Panc1 (cell line): ENCODE data around the gene SYCE3. TPM values are rescaled to one million over a fixed set of nuclear protein-coding genes. Genes with fewer than 3 reads are reported as not detected.

Experiments
- ATAC-seq: fragments of 200-7000 bp; cut with Tn5 transposase; 2 replicates; pipeline ENCODE4 v1.9.1; 2020; ENCODE audit warnings: mild to moderate bottlenecking, moderate library complexity
- BruUV-seq: library from RNA; stranded (reverse); fragments of 400-500 nt; replicated peaks from 2 replicates; lab custom pipeline; 2021; lab: Mats Ljungman, UMichigan
- CTCF ChIA-PET: fragments of 300-600 bp; sonication (Branson Sonifier 250); formaldehyde crosslinking; loops from one replicate; lab custom pipeline; 2022; ENCODE audit warnings: antibody characterized with exemption; lab: Charles Lee
- POLR2A ChIA-PET: fragments of 300-600 bp; sonication (Branson Sonifier 250); formaldehyde crosslinking; loops from one replicate; lab custom pipeline; 2022; ENCODE audit warnings: antibody characterized with exemption; lab: Charles Lee
- DNase-seq: peaks from one replicate; pipeline ENCODE4 v3.0.0-alpha.2; 2010; ENCODE audit warnings: low read depth, low spot score
- H3K27ac ChIP-seq: 2 replicates; pipeline ENCODE4 v1.5.1; 2011; ENCODE audit warnings: mild to moderate bottlenecking, low read length, inconsistent platforms
- H3K27me3 ChIP-seq: fragments of 200-500 bp; sonication (Bioruptor generic); 2 replicates; pipeline ENCODE4 v1.6.0; 2014; ENCODE audit warnings: low read length, inconsistent platforms; ENCODE audit not compliant: control insufficient read depth, insufficient read depth
- H3K36me3 ChIP-seq: fragments of 200-500 bp; sonication (Bioruptor generic); 2 replicates; pipeline ENCODE4 v1.5.1; 2014; ENCODE audit warnings: inconsistent platforms, mild to moderate bottlenecking, low read length, moderate library complexity; ENCODE audit not compliant: control insufficient read depth, insufficient read depth
- H3K4me1 ChIP-seq: 2 replicates; pipeline ENCODE4 v1.5.1; 2011; ENCODE audit warnings: inconsistent platforms, mild to moderate bottlenecking, low read length, moderate library complexity; ENCODE audit not compliant: control insufficient read depth, insufficient read depth
- H3K4me3 ChIP-seq, 2 experiments: 2 replicates each; pipeline ENCODE4 v1.5.1; 2011 to 2012; ENCODE audit warnings: low read depth in 2 of 2, low read length in 2 of 2, mild to moderate bottlenecking in 2 of 2, inconsistent platforms in 1 of 2, moderate library complexity in 1 of 2
- H3K9me3 ChIP-seq: fragments of 200-500 bp; sonication (Bioruptor generic); 2 replicates; pipeline ENCODE4 v1.5.1; 2014; ENCODE audit warnings: low read depth, mild to moderate bottlenecking, inconsistent platforms, low read length, moderate library complexity; ENCODE audit not compliant: control insufficient read depth, insufficient read depth
- CTCF ChIP-seq: fragments of 450-650 bp; IDR thresholded peaks from 2 replicates; pipeline ENCODE4 v1.5.1; 2017; ENCODE audit warnings: mild to moderate bottlenecking
- POLR2AphosphoS5 ChIP-seq: IDR thresholded peaks from 2 replicates; pipeline ENCODE4 v1.6.1; 2012; ENCODE audit warnings: mild to moderate bottlenecking, low read depth, low read length, moderate library complexity
- REST ChIP-seq, 2 experiments: IDR thresholded peaks; 2 replicates each; pipeline ENCODE4 v1.6.1; 2011 to 2012; ENCODE audit warnings: low read depth in 2 of 2, control low read depth in 1 of 2, low read length in 1 of 2, mild to moderate bottlenecking in 1 of 2, moderate library complexity in 1 of 2; ENCODE audit not compliant: insufficient read depth in 1 of 2
- SIN3A ChIP-seq: IDR thresholded peaks from 2 replicates; pipeline ENCODE4 v1.6.1; 2012; ENCODE audit warnings: low read depth, mild to moderate bottlenecking, low read length, moderate library complexity, borderline replicate concordance; ENCODE audit not compliant: insufficient read depth
- TCF7L2 ChIP-seq: IDR thresholded peaks from 2 replicates; pipeline ENCODE4 v1.6.1; 2011; ENCODE audit warnings: mild to moderate bottlenecking, low read depth, low read length, inconsistent platforms
- in situ Hi-C: cut with HindIII; loops from 2 replicates; pipeline ENCODE4 v1.10.0; 2016; ENCODE audit warnings: low sequenced_read_pairs, low pct_unique_long_range_greater_than_20kb
- intact Hi-C: fragments of 100-400 bp; cut with micrococcal nuclease; formaldehyde crosslinking; loops from one replicate; pipeline ENCODE4 v1.10.0; 2022; ENCODE audit not compliant: unreplicated experiment
- total RNA-seq: library from RNA; stranded (reverse); gene quantifications from one replicate; pipeline ENCODE4 v1.2.1, GENCODE V29; 2021; ENCODE audit not compliant: unreplicated experiment

SYCE3 gene
- total RNA-seq, 1 experiment from 2014 or later = not detected

GRCh38 chr22:50586416-50586815 is 23.7 kb upstream of the SYCE3 start:
- in situ Hi-C loops = no loop called here
- POLR2A ChIA-PET = no interaction called here
- Histone ChIP-seq H3K4me3 (no peak overlapping the region), H3K27ac (no peak overlapping the region), H3K4me1 (no peaks in the 10 kb centered on the region), H3K27me3 (no peaks in the 10 kb centered on the region), H3K36me3 (no peaks in the 10 kb centered on the region), H3K9me3 (no peaks in the 10 kb centered on the region)
- ATAC-seq (no peak), DNase-seq (no peak)
- CTCF ChIA-PET = no interaction called here
- intact Hi-C loops = no loop called here
- no TSS peak for BruUV-seq
- no peak for TF ChIP-seq SIN3A
- TF ChIP-seq REST (IDR thresholded peaks at IDR 0.05; ENCODE audit: insufficient read depth in 1 of 2, low read depth in 2 of 2, low read length in 1 of 2) = no peak
- no peak for TF ChIP-seq TCF7L2
- no peak for TF ChIP-seq POLR2AphosphoS5
- no peak for TF ChIP-seq CTCF

- Histone ChIP-seq H3K9me3 (no peaks in the 10 kb centered on the region), H3K4me3 (no peak overlapping the region), H3K36me3 (no peaks in the 10 kb centered on the region), H3K27me3 (no peaks in the 10 kb centered on the region), H3K27ac (no peak overlapping the region), H3K4me1 (0 out of 2 replicates have a peak, but pooled peaks cover 2% of the 10 kb centered on the region)
- no peak for DNase-seq
- no peak for ATAC-seq
- POLR2A ChIA-PET = no interaction called here
- CTCF ChIA-PET = no interaction called here
- no peak for TF ChIP-seq REST (IDR thresholded peaks at IDR 0.05; ENCODE audit: insufficient read depth in 1 of 2, low read depth in 2 of 2, low read length in 1 of 2)
- TF ChIP-seq POLR2AphosphoS5 = no peak
- no peak for TF ChIP-seq SIN3A
- no peak for TF ChIP-seq CTCF
- TF ChIP-seq TCF7L2 = no peak
- no TSS peak for BruUV-seq
- in situ Hi-C loops (no loop called here), intact Hi-C loops (no loop called here)
Measured at GRCh38 chr22:50585781-50586180, 23.1 kb upstream of the SYCE3 start.
